RWPE1 (cell line): ENCODE data around the gene RRAGD.
"Not testable (repeated sequence)": the region's sequence is repeated elsewhere in the genome, so short reads cannot be mapped to it uniquely, and the experiment has no call there.

Experiments
- CTCF ChIA-PET: fragments of 350-600 bp; sonication (Branson Sonifier 250); formaldehyde crosslinking; extraction: SDS; loops from one replicate; lab custom pipeline; 2021; lab: Yijun Ruan, JAX
- POLR2A ChIA-PET: fragments of 400-600 bp; formaldehyde crosslinking; extraction: SDS; loops from one replicate; lab custom pipeline; 2020; ENCODE audit warnings: antibody characterized with exemption; ENCODE audit not compliant: low non-redundant PET; lab: Yijun Ruan, JAX
- DNase-seq: peaks from one replicate; pipeline ENCODE4 v3.0.0; 2012; ENCODE audit warnings: low spot score
- H3K27ac ChIP-seq: fragments of 450-650 bp; 2 replicates; pipeline ENCODE4 v1.5.1; 2017
- CTCF ChIP-seq: fragments of 450-650 bp; conservative IDR thresholded peaks from 2 replicates; pipeline ENCODE4 v1.5.1; 2017; ENCODE audit warnings: low read depth, mild to moderate bottlenecking

RRAGD gene

GRCh38 chr6:89398762-89399525 lies 13.1 kb downstream of the RRAGD start:
- DNase-seq, result no peak
- TF ChIP-seq CTCF, result no peak
- H3K27ac ChIP-seq, result no peak overlapping the region
- CTCF ChIA-PET, result interaction anchor here (0.6 kb wide), 1 partner anchor 19 kb away, joined by 5 read pairs; no protein-coding TSS in a partner anchor
- POLR2A ChIA-PET, result no interaction called here

GRCh38 chr6:89397884-89398283 lies 14.2 kb downstream of the RRAGD start:
- H3K27ac ChIP-seq, DNase-seq, POLR2A ChIA-PET: not testable (repeated sequence)
- CTCF ChIA-PET, result interaction anchor here (0.6 to 0.7 kb wide), 2 partner anchors 9 to 212 kb away, joined by 3 to 7 read pairs; no protein-coding TSS in a partner anchor

GRCh38 chr6:89393659-89394058 lies 18.4 kb downstream of the RRAGD start:
- H3K27ac ChIP-seq, result no peak overlapping the region
- no peak for DNase-seq
- CTCF ChIA-PET, result no interaction called here
- TF ChIP-seq CTCF, result no peak
- POLR2A ChIA-PET, result no interaction called here

GRCh38 chr6:89392823-89393222 lies 19.2 kb downstream of the RRAGD start:
- DNase-seq, result no peak
- no peak for TF ChIP-seq CTCF
- POLR2A ChIA-PET, result no interaction called here
- no peak overlapping the region for H3K27ac ChIP-seq
- CTCF ChIA-PET, result no interaction called here

GRCh38 chr6:89388846-89389245 lies 23.2 kb downstream of the RRAGD start:
- TF ChIP-seq CTCF, result no peak
- no peak for DNase-seq
- CTCF ChIA-PET, result interaction anchor here (0.6 kb wide), 1 partner anchor 9 kb away, joined by 3 read pairs; no protein-coding TSS in a partner anchor
- no peak overlapping the region for H3K27ac ChIP-seq
- POLR2A ChIA-PET, result no interaction called here

- ChIA-PET CTCF (interaction anchor here (0.7 kb wide), 2 partner anchors 15 to 179 kb away, joined by 3 to 4 read pairs; no protein-coding TSS in a partner anchor), POLR2A (no interaction called here)
- TF ChIP-seq CTCF, result no peak
- H3K27ac ChIP-seq, result no peak overlapping the region
- DNase-seq, result no peak
These were observed 24.4 kb downstream of the RRAGD start for GRCh38 chr6:89387516-89388201.
